ENCODE measurements around the gene TCF4.

The TCF4 gene

GRCh38 chr18:55261253-55261652 lies 326.7 kb downstream of the TCF4 start:
- DNase-seq (ENCODE audit: low read depth): no peak

GRCh38 chr18:55258088-55258487 lies 329.9 kb downstream of the TCF4 start:
- DNase-seq (ENCODE audit: low read depth): no peak

- DNase-seq (ENCODE audit: low read depth): no peak
Measured at GRCh38 chr18:55256929-55257289, 331.1 kb downstream of the TCF4 start.

GRCh38 chr18:55256226-55256928 lies 331.6 kb downstream of the TCF4 start:
- DNase-seq (ENCODE audit: low read depth): peak; percentile 23

GRCh38 chr18:55253814-55254213 lies 334.2 kb downstream of the TCF4 start:
- DNase-seq (ENCODE audit: low read depth): no peak

GRCh38 chr18:55252901-55253300 lies 335.1 kb downstream of the TCF4 start:
- DNase-seq (ENCODE audit: low read depth): no peak

- no peak for DNase-seq (ENCODE audit: low read depth)
Measured at GRCh38 chr18:55252053-55252675, 335.8 kb downstream of the TCF4 start.

- DNase-seq (ENCODE audit: low read depth): peak; percentile 37
Measured at GRCh38 chr18:55251254-55251971, 336.6 kb downstream of the TCF4 start.

- peak; percentile 89 for DNase-seq (ENCODE audit: low read depth)
Measured at GRCh38 chr18:55250768-55251173, 337.2 kb downstream of the TCF4 start.

- no peak for DNase-seq (ENCODE audit: low read depth)
Measured at GRCh38 chr18:55249550-55249949, 338.4 kb downstream of the TCF4 start.

GRCh38 chr18:55248495-55248894 lies 339.5 kb downstream of the TCF4 start:
- no peak for DNase-seq (ENCODE audit: low read depth)

- no peak for DNase-seq (ENCODE audit: low read depth)
Measured at GRCh38 chr18:55247032-55247431, 341.0 kb downstream of the TCF4 start.

GRCh38 chr18:55246278-55246677 lies 341.7 kb downstream of the TCF4 start:
- DNase-seq (ENCODE audit: low read depth): no peak

GRCh38 chr18:55245211-55245614 lies 342.8 kb downstream of the TCF4 start:
- no peak for DNase-seq (ENCODE audit: low read depth)

GRCh38 chr18:55244546-55244945 lies 343.4 kb downstream of the TCF4 start:
- no peak for DNase-seq (ENCODE audit: low read depth)

GRCh38 chr18:55243857-55244256 lies 344.1 kb downstream of the TCF4 start:
- DNase-seq (ENCODE audit: low read depth): peak; percentile 21

- no peak for DNase-seq (ENCODE audit: low read depth)
Measured at GRCh38 chr18:55243255-55243654, 344.7 kb downstream of the TCF4 start.

- no peak for DNase-seq (ENCODE audit: low read depth)
Measured at GRCh38 chr18:55240978-55241377, 347.0 kb downstream of the TCF4 start.

- peak; percentile 17 for DNase-seq (ENCODE audit: low read depth)
Measured at GRCh38 chr18:55239740-55240139, 348.3 kb downstream of the TCF4 start.

- DNase-seq (ENCODE audit: low read depth): no peak
Measured at GRCh38 chr18:55237660-55238059, 350.3 kb downstream of the TCF4 start.

GRCh38 chr18:55236150-55236931 lies 351.7 kb downstream of the TCF4 start:
- DNase-seq (ENCODE audit: low read depth): peak; percentile 80

- DNase-seq (ENCODE audit: low read depth): no peak
Measured at GRCh38 chr18:55235094-55235461, 352.9 kb downstream of the TCF4 start.

Data from amniotic epithelial cell (primary cell).